Measurements from ENCODE around the gene C17orf75.

C17orf75 gene

GRCh38 chr17:32305049-32305448 lies 36.9 kb downstream of the C17orf75 start:
- no peak for TF ChIP-seq POLR2A (IDR thresholded peaks at IDR 0.05; ENCODE audit: low read depth, low read length)
- DNase-seq (ENCODE audit: insufficient read length, low spot score) (no peak), FAIRE-seq (no peak)

- TF ChIP-seq POLR2A (IDR thresholded peaks at IDR 0.05; ENCODE audit: low read depth, low read length), result no peak
- DNase-seq (ENCODE audit: insufficient read length, low spot score), result no peak
- no peak for FAIRE-seq
Observed at GRCh38 chr17:32303781-32304288, 38.1 kb downstream of the C17orf75 start.

GRCh38 chr17:32302860-32303649 lies 38.9 kb downstream of the C17orf75 start:
- FAIRE-seq (no peak), DNase-seq (ENCODE audit: insufficient read length, low spot score) (no peak)
- no peak for TF ChIP-seq POLR2A (IDR thresholded peaks at IDR 0.05; ENCODE audit: low read depth, low read length)

DNA sequence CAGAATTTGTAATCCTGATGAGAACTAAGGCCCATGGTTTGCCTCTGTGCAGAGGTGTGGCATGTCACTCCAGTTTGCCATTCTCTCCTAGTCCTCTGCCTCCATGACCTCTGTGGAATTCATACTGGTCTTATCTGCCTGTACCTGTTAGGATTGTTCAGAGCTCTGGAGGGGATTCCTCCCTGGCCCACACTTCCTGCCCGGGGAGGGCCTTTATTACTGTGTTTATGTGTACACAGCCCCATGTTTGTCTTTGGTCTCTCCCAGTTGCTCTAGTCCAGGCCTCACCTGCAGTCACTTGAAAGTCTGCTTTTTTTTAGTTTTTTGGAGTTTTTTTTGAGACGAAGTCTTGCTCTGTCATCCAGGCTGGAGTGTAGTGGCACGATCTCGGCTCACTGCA lies 39.9 kb downstream of the C17orf75 start:
- DNase-seq (ENCODE audit: insufficient read length, low spot score) (no peak), FAIRE-seq (no peak)
- TF ChIP-seq POLR2A (IDR thresholded peaks at IDR 0.05; ENCODE audit: low read depth, low read length), result no peak

DNA sequence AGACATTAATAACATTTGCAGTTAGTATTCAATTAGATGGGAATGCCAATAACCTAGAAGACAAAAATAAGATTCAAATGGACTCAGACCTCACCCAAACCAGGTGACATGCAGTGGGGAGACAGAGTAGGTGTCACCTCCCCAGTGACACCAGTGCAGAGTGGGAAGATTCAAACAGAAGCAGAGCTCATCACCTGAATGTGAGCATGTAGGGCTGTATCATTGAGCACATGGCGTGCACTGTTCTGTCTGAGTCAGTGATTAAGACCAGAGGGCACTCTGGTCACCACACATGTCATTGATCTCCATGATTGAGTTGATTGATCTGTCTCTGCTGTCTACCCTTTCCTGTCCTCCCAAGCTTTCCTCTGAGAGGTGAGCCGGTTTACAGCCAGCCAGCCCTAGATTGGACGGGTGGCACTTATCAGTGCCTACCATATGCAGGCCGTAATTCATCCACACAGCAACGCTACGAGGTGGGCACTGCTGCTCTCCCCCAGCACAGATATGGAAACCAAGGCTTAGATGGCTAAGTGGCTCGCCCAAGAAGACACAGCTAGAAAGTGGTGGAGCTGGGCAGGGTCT lies 42.3 kb downstream of the C17orf75 start:
- FAIRE-seq, result no peak
- TF ChIP-seq POLR2A (IDR thresholded peaks at IDR 0.05; ENCODE audit: low read depth, low read length), result no peak
- DNase-seq (ENCODE audit: insufficient read length, low spot score), result no peak

GRCh38 chr17:32298721-32299579 lies 43.0 kb downstream of the C17orf75 start:
- FAIRE-seq (no peak), DNase-seq (ENCODE audit: insufficient read length, low spot score) (no peak)
- TF ChIP-seq POLR2A (IDR thresholded peaks at IDR 0.05; ENCODE audit: low read depth, low read length), result no peak; the same call in 1 of the 2 replicates

GRCh38 chr17:32298298-32298697 lies 43.7 kb downstream of the C17orf75 start:
- DNase-seq (ENCODE audit: insufficient read length, low spot score) (no peak), FAIRE-seq (no peak)
- TF ChIP-seq POLR2A (IDR thresholded peaks at IDR 0.05; ENCODE audit: low read depth, low read length), result no peak

DNA sequence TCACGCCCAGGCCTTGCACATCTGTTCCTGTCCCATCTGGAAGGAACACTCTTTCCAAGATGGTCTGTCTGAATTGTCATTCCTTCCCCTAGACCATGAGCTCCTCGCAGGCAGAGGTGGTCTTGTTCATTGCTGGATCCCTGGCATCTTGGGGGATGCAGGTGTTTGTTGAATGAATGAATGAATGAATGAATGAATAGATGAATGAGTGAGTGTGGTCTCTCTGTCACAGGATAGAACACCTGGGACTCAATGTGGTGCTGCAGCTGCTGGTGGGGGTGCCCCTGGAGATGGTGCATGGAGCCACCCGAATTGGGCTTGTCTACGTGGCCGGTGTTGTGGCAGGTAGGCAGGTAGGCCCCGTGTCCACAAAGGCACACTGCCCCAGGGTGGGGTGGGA lies 44.1 kb downstream of the C17orf75 start:
- DNase-seq (ENCODE audit: insufficient read length, low spot score) (no peak), FAIRE-seq (no peak)
- TF ChIP-seq POLR2A (IDR thresholded peaks at IDR 0.05; ENCODE audit: low read depth, low read length), result no peak

GRCh38 chr17:32297424-32297823 lies 44.5 kb downstream of the C17orf75 start:
- TF ChIP-seq POLR2A (IDR thresholded peaks at IDR 0.05; ENCODE audit: low read depth, low read length), result no peak
- FAIRE-seq, result no peak
- no peak for DNase-seq (ENCODE audit: insufficient read length, low spot score)

DNA sequence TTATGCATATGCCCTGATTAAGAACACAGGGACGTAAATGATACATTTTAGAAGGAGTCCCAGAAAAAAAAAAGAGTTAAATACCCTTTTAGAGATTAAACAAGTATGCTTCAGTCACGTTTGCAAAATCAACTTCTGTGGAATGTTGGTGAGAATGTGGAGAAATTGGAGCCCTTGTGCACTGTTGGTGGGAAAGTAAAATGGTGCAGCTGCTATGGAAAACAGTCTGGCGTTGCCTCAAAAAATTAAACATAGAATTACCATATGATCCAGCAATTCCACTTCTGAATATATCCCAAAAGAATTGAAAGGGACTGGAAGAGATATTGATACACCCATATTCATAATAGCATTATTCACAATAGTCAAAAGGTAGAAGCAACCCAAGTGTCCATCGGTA lies 49.9 kb downstream of the C17orf75 start:
- DNase-seq (ENCODE audit: insufficient read length, low spot score) (no peak), FAIRE-seq (no peak)
- TF ChIP-seq POLR2A (IDR thresholded peaks at IDR 0.05; ENCODE audit: low read depth, low read length), result no peak

DNA sequence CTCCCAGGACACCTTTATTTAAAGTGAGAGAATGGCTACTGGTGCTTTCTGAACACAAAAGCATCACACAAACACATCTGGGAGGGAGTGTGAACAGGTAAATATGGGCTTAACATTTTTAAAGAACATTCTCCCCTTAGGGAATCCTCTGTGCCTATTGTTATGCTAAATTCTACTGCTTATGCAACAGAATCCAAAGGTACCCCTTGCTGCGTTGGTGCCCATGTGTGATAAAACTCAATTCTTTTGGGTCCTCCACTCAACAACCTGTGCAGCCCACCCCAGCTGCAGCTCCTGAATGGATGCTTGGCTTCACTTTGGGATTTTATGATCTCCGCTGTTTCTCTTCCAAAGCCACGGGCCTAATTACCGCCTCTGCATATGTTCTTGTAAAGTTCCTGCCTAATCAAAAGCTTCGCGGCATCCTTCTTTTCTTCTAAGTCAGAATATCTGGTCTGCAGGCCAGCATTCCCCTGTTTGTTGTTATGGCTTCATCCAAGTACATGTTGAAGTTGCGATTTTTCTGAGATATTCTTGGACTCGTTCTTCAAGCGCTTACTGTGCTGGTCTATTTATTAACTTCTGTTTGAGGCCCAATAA lies 52.4 kb downstream of the C17orf75 start:
- no peak for TF ChIP-seq POLR2A (IDR thresholded peaks at IDR 0.05; ENCODE audit: low read depth, low read length)
- FAIRE-seq, result no peak

DNA sequence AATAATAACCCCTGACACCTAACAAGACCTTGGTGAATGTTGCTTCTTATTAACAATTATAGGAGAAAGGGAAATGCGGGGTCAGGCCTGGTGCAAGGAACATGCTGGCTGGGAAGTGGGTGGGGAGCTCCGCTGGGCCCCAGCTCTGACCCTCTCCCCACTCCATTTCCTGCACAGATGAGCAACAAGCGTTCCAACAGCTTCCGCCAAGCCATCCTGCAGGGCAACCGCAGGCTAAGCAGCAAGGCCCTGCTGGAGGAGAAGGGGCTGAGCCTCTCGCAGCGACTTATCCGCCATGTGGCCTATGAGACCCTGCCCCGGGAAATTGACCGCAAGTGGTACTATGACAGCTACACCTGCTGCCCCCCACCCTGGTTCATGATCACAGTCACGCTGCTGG lies 53.4 kb downstream of the C17orf75 start:
- DNase-seq (ENCODE audit: insufficient read length, low spot score) (no peak), FAIRE-seq (no peak)
- no peak for TF ChIP-seq POLR2A (IDR thresholded peaks at IDR 0.05; ENCODE audit: low read depth, low read length)

More for the DNA sequence above, 52.4 kb downstream of the C17orf75 start:
- no peak for DNase-seq (ENCODE audit: insufficient read length, low spot score)

GRCh38 chr17:32287804-32288511 lies 54.0 kb downstream of the C17orf75 start:
- DNase-seq (ENCODE audit: insufficient read length, low spot score) (no peak), FAIRE-seq (no peak)
- no peak for TF ChIP-seq POLR2A (IDR thresholded peaks at IDR 0.05; ENCODE audit: low read depth, low read length)

Data from H54 (cell line).